ENCODE data around the gene KRTAP10-9.
"Not testable (repeated sequence)": the region's sequence is repeated elsewhere in the genome, so short reads cannot be mapped to it uniquely, and the experiment has no call there.

The KRTAP10-9 gene

DNA sequence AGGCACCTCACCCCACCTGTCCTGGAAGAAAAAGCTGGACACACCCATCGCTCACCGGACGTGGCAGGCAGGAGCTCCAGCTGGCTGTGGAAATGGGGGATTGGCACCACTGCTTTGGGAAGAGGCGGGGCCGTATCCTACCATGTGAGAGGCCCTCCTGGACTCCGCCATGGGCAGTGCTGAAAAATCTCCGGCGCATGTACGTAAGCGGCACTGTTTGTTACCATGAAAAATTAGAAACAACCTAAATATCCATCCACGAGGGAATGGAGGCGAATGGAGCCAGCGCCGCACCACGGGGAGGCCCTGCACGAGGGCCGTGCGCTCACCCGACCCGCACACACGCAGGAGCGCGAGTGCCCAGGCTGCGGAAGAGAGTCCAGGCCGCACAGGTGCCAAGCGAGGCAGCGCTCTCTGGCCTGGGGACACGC is 11.9 kb upstream of the KRTAP10-9 start:
- no peak for DNase-seq (ENCODE audit: low read depth, low spot score)

DNA sequence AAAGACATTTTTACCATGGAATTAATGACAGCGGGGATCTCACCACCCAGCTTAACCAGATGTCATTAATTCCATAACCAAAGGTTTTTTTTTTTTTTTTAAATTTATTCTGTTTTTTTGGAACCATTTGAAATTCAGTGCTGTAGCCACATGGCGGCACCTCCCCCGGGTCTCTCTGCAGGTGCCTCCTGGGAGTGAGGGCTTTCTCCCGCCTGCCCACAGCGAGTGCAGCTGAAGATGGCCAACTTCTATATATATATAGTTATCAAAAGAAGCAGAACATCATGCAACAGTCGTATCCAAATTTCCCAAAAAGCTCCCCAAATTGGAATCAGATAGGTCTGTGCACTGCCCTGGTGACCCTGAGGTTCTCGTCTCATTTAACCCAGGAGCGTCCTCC is 11.4 kb upstream of the KRTAP10-9 start:
- no peak for DNase-seq (ENCODE audit: low read depth, low spot score)

DNA sequence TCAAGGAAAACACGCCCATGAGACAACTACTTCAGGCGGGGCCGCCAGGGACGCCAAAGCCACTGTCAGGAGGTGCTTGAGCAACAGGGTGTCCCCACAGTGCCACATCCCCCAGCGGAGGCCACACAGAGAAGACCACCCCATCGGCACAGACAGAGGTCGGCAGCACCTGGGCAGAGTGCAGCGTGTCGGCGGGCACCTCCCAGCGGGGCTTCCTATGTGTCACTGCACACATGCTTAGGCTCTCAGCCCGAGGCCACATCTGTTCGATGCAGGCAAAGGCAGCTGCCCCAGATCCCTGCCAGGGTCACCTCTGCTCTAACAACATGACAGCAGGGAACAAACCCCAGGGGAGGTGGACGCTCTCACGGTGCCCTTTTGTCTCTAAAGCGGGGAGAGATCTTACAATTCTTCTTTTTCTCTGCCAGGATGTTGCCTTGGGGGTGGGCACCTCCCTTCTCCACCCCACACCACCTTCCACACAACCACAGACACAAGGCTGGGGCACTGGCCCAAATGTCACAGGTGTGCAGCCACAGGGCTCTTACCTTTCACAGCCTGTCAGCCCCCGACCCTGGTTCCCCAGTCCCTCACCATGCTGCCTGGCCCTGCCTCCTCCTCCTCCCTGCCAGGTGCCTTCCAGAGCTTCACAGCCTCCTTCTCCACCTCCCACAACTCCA is 10.8 kb upstream of the KRTAP10-9 start:
- no peak for DNase-seq (ENCODE audit: low read depth, low spot score)

DNA sequence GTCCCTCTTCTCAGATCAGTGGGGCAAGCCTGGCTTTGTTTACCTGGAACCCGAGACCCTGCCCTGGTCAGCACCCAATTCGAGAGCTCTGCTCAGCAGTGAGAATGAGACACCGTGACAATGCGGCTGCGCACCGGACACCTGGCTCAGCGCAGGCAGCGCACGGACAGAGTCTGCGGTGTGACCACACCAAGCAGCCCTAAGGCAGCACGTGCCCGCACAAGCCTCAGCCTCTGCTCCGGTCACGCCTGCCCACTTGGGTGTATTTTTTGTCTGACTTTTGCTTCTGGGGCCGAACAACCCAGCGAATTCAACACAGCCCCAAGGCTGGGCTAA is 10.3 kb upstream of the KRTAP10-9 start:
- no peak for DNase-seq (ENCODE audit: low read depth, low spot score)

DNA sequence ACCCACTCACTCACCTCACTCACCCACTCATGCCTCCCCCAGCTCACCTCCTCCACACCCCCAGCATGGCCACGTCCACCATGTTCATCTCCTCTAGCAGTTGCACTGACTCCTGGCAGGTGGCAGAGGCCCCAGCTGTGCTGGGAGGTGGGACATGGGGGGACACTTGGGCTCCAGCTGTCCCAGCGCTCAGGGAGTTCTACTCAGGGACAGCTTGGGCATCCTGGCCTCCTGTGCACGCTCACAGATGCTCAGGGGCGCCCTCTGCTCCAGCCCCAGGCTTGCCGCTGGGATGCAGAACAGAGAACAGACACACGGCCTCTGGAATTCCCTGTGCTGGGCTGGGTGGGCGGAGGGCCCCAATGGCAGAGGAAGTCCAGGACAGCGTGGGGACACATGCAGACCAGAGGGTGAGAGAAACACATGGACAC is 9.8 kb upstream of the KRTAP10-9 start:
- DNase-seq (ENCODE audit: low read depth, low spot score) = no peak

DNA sequence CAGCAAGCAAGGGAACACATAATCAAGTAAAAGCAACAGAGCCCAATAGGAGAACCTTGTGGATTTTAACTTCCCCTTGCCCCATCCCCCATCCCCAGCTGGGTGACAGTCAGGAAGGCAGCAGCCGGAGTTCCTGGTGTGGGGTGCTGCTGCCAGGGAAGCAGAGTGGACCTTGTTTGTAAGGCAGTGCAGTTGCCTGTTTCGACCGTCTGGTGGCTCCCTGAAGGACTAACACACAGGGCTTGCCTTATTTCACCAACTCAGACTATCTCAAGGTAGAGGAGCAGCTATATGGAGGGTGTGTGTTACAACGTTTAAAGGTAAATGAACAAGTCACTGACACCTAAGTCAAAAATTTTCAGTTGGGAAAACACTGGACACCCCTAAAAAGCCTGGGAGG is 8.4 kb upstream of the KRTAP10-9 start:
- DNase-seq (ENCODE audit: low read depth, low spot score) = no peak

DNA sequence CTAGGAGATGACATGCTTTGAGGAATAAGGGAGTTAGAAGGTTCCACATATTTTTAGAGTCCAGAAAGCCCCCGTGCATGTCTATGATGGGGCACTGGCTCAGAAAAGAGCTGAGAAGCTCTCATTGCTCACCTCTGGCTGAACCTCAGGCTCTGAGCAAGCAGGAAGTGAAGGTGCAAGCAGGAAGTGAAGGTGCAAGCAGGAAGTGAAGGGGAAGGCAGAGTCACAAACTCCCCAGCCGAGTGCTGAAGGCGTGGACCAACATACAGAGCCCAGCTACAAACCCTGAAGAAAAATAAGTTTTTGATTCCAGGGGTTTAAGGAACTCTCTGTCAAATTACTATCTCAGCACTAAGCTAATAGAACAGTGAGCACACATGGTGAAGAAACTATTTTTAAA is 8.0 kb upstream of the KRTAP10-9 start:
- DNase-seq (ENCODE audit: low read depth, low spot score) = no peak

DNA sequence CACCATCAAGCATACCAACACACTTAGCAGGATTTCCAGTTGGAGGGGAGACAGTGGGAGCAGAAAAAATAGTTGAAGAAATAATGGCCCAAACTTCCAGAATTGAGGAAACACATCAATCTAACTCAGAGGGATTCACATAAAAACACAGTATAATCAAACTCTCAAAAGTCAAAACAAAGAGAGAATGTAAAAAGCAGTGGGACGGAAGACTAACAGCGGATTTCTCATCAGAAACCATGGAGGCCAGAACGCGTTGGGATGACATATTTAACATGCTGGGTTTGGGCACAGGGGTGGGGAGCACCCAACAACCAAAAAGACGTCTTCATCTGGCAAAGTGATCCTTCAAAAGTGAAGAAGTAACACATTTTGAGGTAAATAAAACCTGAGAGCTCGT is 7.0 kb upstream of the KRTAP10-9 start:
- no peak for DNase-seq (ENCODE audit: low read depth, low spot score)

DNA sequence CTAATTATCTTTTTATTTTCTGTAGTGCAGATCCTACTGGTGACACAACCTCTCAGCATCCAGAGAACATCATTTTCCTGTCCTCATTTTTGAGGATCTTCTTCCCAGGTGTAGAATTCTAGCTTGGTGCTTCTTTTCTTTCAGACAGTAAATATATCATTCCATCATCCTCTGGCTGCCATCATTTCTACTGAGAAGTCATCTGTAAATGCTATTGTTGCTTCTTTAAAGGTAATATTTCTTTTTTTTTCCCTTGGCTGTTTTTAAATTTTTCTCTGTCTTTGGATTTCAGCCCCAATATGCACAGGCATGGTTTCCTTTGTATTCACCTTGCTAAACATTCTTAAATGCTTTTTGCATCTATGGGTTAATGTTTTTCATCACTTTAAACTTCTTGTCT is 3.3 kb upstream of the KRTAP10-9 start:
- DNase-seq (ENCODE audit: low read depth, low spot score) = no peak

DNA sequence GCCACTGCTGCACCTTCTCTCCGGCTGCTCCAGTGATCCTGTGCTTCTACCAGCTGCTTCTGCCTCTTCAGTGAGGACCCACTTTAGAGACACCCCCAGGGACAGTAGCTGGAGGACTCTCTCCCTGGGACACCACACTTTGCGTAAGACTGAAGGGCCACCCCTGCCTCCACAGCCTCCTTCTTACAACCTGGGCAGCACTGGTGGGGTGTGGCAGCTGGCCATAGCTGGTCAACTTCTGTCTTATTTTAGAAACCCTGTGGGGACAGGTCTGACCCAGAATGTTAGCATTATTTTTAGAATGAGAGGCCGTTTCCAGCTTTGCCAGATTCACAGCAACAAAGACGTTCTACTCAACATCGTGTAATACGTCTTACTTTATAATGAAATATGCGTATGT is 1.1 kb upstream of the KRTAP10-9 start:
- DNase-seq (ENCODE audit: low read depth, low spot score) = no peak

DNA sequence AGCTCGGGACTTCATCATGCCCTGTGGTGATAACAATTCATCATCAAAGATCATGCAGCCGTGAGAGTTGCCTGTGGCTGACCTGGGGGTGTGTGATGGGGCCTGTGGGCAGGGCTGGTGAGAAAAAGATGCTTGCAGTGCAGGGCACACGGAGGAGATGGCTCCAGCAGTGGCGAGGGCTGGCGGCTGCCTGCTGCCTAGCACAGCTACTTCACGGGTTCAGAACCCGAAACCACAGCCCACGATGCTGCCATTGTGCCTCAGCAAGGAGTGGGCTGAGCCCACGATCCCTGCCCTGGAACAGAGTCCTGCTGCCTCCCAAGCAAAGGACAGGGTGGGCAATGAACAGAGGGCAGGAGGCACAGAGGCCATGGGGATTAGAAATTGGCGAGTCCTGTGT is 631 bp upstream of the KRTAP10-9 start:
- no peak for DNase-seq (ENCODE audit: low read depth, low spot score)

DNA sequence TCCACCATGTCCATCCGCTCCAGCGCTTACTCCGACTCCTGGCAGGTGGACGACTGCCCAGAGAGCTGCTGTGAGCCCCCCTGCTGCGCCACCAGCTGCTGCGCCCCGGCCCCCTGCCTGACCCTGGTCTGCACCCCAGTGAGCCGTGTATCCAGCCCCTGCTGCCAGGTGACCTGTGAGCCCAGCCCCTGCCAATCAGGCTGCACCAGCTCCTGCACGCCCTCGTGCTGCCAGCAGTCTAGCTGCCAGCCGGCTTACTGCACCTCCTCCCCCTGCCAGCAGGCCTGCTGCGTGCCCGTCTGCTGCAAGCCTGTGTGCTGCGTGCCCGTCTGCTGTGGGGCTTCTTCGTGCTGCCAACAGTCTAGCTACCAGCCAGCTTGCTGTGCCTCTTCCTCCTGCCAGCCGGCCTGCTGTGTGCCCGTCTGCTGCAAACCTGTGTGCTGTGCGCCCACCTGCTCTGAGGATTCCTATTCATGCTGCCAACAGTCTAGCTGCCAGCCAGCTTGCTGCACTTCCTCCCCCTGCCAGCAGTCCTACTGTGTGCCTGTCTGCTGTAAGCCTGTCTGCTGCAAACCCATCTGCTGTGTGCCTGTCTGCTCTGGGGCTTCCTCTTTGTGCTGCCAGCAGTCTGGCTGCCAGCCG is 409 bp downstream of the KRTAP10-9 start:
- DNase-seq (ENCODE audit: low read depth, low spot score) = not testable (repeated sequence)

DNA sequence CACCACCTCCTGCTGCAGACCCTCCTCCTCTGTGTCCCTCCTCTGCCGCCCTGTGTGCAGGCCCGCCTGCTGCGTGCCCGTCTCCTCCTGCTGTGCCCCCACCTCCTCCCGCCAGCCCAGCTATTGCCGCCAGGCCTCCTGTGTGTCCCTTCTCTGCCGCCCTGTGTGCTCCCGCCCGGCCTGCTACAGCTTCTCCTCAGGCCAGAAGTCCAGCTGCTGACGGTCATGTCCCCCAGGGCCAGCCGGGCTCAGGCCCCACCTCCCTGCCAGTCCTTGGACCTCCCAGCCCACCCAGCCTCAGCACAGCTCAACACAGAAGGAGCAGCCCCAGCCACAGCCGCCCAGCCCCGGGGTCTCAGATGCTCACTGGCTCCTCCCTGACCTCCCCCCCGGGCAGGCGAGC is 939 bp downstream of the KRTAP10-9 start:
- DNase-seq (ENCODE audit: low read depth, low spot score) = not testable (repeated sequence)

DNA sequence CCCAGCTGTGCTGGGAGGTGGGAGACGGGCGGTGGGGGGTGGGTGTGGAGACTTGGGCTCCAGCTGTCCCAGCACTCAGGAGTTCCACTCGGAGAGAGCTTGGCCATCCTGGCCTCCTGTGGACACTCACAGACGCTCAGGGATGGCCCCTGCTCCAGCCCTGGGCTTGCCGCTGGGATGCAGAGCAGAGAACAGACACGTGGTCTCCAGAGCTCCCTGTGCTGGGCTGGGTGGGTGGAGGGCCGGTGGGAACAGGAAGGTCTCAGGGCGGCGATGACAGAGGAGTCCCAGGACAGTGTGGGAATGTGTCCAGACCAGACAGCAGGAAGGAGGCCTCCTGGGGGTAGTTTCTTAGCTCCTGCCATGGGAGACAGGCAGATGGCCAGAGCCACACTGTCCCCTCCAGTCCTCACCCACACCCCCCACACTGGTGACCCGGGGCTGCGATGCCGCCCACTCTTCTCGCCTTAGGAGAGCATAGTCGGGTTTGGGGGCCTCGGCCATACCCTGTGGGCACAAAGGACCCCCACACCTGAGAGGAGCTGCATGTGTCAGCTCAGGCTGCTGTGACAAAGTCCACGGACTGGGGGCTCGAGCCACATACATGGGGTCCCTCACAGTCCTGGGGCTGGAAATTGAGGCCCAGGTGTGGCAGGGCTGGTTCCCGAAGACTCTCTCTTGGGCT is 2.0 kb downstream of the KRTAP10-9 start:
- no peak for DNase-seq (ENCODE audit: low read depth, low spot score)

DNA sequence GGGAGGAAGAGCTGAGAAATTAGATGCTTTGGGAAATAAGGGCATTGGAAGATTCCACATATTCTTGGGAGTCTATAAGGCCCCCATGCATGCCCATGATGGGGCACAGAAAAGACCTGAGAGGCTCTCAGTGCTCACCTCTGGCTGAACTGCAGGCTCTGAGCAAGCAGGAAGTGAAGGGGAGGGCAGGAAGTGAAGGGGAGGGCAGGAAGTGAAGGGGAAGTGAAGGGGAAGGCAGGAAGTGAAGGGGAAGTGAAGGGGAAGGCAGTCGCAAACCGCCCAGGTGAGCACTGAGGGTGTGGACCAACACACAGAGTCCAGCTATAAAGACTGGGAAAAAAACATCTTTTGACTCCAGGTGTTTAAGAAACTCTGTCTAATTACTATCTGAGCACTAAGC is 3.5 kb downstream of the KRTAP10-9 start:
- no peak for DNase-seq (ENCODE audit: low read depth, low spot score)

DNA sequence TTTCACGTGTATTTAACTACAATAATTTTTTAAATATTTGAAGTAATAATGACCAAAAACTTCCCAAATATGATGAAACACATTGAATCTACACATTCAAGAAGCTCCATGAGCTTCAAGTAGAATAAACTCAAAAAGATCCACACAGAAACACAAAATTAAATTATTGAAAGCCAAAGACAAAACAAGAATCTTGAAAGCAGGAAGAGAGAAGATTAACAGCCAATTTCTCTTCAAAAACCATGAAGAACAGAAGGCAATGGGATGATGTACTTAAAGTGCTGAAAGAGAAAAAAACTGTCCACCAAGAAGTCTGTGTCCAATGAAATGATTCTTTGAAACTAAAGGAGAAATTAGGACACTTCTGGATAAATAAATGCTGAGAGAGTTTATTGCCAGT is 5.2 kb downstream of the KRTAP10-9 start:
- DNase-seq (ENCODE audit: low read depth, low spot score) = no peak

DNA sequence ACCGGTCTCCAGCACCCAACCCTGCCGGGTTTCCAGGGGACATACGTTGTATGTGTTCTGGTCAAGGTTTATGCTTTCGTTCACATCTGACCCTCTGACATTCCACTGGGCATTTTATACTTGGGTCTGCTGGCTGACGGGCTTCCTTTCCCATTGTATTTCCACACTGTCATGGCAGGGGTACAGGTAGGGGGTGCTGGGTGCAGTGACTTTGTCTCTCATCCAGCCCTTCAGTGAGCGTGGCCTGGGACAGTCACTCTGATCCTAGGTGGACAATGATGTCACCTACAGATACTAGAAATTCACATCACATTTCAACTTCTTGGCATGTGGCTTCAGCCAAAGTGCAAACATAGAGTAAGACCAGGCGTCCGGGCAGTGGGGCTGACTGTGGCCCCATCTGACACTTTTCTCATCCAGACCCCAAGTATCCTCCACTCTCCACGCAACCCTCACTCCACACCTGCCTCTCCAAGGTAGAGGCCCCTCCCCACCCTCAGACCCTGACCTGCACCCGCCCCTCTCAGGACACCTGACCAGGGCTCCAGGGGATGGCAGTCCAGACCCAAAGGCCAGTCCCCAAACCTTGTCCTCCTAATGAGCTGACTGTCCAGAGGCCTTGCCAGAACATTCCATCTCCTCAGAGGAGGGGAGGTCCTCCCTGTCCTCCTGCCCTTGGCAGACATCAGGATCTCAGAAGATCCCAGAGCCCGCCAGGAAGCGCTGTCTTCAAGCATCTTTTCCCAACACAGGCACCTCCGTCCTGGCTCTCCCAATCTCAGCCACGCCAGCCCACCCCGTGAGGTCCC is 9.5 kb downstream of the KRTAP10-9 start:
- no peak for DNase-seq (ENCODE audit: low read depth, low spot score)

DNA sequence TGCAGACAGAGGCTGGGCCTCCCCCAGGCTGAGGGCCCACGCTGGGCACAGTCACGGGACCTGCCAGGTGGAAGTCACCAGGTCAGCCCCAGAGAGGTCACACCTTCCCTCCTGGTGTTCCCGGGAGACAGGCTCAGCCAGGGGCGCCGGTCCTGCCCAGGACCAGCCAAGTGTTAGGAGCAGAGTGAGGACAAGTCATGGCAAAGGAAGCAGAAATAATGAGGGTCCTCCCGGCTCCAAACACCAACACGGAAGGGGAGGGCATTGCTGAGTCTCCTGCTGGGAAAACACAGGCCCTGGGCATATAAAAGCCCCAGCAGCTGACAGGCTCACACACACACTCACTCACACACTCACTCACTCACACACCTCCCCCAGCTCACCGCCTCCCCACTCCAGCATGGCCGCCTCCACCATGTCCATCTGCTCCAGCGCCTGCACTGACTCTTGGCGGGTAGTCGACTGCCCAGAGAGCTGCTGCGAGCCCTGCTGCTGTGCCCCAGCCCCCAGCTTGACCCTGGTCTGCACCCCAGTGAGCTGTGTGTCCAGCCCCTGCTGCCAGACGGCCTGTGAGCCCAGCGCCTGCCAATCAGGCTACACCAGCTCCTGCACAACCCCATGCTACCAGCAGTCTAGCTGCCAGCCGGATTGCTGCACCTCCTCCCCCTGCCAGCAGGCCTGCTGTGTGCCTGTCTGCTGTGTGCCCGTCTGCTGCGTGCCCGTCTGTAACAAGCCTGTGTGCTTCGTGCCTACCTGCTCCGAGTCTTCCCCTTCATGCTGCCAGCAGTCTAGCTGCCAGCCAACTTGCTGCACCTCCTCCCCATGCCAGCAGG is 10.3 kb downstream of the KRTAP10-9 start, which contains the start of gene KRTAP10-10:
Gene KRTAP10-10 (plus strand): TSS at position 339 of the 833 bp plus-strand sequence. CDS start 62 bp downstream, at position 401.
- DNase-seq (ENCODE audit: low read depth, low spot score) = no peak

DNA sequence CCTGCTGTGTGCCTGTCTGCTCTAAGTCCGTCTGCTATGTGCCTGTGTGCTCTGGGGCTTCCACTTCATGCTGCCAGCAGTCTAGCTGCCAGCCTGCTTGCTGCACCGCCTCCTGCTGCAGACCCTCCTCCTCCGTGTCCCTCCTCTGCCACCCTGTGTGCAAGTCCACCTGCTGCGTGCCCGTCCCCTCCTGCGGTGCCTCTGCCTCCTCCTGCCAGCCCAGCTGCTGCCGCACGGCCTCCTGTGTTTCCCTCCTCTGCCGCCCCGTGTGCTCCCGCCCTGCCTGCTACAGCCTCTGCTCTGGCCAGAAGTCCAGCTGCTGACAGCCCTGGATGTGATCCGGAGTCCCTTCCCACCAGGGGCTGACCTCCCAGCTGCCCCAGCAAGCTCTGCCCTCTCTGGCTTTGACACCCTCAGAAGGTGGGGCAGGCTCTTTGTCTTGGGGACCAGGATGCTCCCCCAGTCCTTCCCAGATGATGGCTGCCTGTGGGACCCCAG is 11.0 kb downstream of the KRTAP10-9 start:
- DNase-seq (ENCODE audit: low read depth, low spot score) = not testable (repeated sequence)

DNA sequence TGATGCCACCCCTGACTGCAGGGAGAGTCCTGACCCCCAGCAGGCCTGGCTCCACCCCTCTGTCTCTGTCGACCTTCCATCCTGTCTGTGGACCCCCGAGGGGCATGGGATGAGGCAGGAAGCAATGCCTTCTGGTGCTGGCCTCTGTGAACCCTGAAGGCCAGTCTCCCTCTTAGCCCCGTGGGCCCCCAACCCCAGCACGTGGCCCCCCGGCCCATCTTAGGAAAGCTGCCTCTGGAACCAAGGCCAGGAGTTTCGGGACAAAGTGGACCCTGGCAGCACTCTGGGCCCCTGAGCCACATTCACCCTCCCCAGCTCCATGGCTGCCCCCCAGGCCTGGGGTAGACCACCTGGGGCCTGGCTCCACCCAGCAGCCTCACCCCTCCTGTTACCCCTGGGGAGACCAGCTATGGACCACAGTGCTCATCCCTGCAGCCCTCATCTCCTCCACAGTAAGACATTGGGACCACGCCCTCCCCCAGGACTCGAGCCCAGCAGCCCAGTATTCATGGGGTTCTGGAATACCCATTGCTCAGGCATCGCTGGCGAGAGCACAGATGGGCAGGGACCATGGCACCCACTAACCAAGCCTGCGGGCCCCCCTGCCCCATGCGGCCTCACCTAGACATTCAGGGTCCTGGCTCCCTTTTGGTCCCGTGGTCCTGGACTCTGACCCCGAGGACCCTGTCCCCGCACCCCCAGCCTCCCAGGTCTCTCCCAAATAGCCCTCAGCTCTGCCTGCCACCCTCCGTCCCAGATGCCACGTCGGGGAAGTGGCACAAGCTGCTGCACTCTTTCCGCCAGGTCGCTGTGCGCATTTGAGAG is 11.8 kb downstream of the KRTAP10-9 start:
- not testable (repeated sequence) for DNase-seq (ENCODE audit: low read depth, low spot score)

All from smooth muscle cell of the brain vasculature (primary cell).